GM18508 (cell line): Measurements from ENCODE around the gene GPM6B.

ENCODE experiments used
- ATAC-seq: cut with Tn5 transposase; IDR thresholded peaks from one replicate; pipeline ENCODE4 v1.9.1; 2021; ENCODE audit warnings: moderate number of reproducible peaks; ENCODE audit not compliant: insufficient read depth, unreplicated experiment

Gene GPM6B

DNA sequence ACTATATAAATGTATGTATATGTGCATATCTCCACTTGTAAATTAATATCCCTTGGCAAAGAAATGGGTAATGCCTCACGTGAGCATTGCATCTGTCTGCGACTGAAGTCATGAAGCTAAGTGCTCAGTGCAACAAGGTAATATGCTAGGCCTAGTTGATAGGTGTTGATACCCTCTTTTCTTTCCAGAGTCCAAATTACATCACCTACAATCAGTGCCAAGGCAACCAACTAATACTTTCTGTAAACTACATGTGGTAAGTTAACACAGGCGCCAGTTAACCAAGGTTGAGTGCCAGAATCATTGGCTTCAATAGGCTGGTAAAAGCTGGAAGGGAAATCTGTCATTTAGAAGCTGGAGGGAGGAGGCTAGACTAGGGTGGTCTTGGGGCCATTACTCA lies 41.1 kb downstream of the GPM6B start:
- no peak for ATAC-seq

GRCh38 chrX:13774696-13775095 lies 42.2 kb downstream of the GPM6B start:
- no peak for ATAC-seq

GRCh38 chrX:13770013-13770535 lies 46.8 kb downstream of the GPM6B start:
- ATAC-seq = no peak

GRCh38 chrX:13768939-13769338 lies 48.0 kb downstream of the GPM6B start:
- no peak for ATAC-seq

DNA sequence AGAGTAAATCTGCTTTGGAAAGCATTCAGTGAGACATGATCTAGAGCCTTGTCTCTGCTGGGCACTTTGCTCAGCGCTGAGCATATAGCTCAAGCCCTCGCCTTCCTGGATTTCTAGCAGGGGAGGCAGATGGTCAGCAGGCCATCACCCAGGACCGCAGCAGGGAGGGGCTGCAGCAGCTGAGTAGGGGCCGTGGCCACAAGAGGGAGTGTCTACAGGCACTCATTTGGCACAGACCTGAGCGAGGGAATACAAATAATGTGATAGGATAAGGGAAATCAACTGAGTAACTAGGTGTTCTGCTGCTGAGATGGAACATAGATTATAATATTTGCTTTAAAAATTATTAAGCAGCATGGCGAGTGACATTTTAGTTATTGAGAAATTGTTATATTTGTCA lies 52.1 kb downstream of the GPM6B start:
- no peak for ATAC-seq

DNA sequence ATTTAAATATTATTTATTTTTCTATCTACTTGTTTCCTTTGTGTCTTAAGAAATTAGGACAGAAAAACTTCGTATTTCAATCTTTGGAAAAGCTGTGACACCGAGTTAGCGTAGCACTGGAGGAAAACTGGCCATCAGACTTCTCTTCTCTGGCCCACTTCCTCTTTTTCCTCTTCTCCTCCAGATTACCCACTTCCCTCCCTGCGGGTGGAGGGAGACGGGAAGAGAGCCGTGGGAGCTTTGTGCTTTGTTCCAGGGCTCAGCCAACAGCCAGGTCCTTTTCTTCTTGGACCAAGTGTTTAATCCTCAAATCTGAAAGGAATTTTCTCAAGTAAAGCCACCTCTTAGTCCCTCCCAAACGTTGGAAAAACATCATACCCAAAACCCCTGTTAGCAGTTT lies 52.6 kb downstream of the GPM6B start:
- ATAC-seq = no peak

DNA sequence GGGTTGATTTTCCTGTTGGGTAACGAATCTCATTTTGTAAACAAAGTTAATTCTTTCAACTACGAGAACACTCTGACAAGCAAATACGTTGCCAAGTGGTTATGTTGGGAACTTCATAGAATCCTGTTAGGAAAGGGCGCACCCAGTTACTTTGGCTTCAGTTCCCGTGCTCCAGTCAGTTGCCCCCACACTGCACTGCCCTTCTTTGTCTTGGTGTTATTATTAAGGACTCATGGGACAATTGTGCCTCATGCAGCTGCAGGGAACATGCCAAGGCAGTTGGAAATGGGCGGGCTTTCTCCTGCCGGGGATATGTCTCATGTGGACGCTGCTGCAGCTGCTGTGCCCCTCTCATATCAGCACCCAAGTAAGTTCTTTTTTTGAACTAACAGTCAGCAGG lies 53.4 kb downstream of the GPM6B start:
- no peak for ATAC-seq

- ATAC-seq = no peak
Observed at GRCh38 chrX:13761606-13762414, 55.1 kb downstream of the GPM6B start.

GRCh38 chrX:13760426-13760825 lies 56.5 kb downstream of the GPM6B start:
- ATAC-seq = no peak

DNA sequence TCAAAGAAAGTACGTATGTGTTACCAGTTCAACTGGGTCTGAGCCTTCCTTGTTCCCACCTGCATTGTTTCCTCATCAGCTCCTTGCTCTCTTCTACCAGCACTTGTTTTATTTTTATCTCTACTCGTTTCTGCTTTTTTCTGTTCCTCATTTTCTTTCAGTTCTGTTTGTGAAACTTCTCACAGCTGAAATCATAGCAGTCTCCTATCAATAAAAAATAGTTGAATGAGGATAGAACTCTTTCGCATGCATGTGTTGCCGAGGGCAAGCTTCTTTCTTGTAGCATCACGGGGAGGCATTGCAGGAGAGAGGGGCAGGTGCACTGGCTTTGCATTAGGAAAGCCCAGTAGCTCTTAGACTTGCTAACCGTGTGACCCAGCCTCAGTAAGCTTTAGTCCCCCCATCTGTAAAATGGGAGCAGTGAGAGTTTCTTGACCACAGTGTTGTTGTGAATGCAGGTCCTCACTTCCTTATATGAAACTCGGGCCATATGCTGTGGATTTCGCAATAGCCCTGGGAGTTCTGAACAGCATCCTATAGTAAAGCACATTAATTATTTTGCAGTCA lies 57.7 kb downstream of the GPM6B start:
- ATAC-seq = peak; percentile 53

- no peak for ATAC-seq
Observed at GRCh38 chrX:13756381-13756780, 60.5 kb downstream of the GPM6B start.

DNA sequence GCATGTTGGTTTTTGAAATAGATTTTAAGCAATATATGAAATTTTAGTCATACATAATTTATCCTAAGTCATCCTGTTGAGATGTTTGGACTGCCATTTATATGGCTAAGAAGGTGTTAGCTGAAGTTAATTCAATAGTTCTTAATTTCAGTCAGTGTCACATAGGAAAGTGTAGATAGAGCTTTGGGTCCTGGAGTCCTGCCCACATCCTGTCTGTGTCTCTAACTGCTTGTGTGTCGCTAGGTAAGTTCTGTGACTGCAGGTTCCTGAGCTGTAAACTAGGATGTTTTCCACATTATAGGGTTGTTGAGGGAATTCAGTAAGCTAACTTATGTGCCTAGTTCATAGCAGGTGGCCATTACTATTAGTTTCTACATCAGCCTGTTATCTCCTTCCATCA lies 61.6 kb downstream of the GPM6B start:
- no peak for ATAC-seq

DNA sequence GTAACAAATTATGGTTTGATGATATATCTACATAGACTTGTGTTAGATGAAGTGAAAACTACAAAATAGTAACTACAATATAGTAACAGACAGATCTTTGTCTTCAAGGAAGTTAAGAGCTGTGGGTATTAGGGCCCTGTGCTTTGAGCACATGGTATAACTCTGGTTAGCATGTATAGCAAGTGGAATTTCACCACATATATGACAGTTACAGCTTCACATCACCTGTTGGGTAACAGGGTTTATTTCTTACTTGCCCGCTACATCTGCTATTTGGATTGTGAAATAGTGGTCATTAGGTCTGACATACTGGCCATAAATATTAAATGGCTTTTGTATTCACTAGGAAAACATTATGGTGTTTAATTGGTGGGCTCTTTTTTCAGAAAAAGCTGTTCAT lies 62.1 kb downstream of the GPM6B start:
- ATAC-seq = no peak

- no peak for ATAC-seq
Observed at GRCh38 chrX:13752646-13753045, 64.2 kb downstream of the GPM6B start.

GRCh38 chrX:13752141-13752540 lies 64.8 kb downstream of the GPM6B start:
- ATAC-seq = no peak

DNA sequence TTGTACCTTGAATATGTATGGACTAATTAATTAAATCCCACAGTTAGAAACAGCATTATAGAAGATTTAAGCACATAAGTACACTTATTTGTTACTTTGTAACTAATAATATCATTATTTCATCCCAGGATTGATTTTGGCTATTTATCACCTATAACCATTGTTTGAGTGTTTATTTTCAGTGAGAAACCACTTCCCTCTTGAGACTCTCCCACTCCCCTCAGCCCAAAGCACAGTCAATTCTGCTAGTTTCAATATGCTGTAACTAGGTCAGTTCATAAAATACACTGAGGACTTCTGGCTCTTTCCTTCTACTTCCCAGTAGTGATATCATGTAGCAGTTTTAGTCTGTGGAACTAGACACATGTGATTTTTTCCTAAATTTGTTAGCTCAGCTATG lies 66.1 kb downstream of the GPM6B start:
- ATAC-seq = no peak

DNA sequence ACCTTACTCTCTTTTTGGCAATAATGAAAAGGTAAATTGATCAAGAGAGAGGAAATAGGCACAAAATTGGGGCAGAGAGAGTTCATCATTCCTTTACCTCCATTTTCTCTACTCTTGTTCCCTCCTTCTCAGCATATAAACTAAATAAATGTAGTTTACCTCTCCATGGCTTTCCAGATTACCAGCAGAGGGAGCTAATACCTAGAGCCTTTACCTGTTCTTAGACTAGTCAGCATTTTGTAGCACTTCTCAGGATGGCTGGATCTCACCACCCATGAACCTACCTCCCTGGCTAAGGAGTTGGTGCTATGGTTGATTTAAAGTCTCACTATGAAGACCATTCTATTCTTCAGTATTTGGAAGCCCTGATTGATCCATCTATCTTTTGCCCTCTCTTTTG lies 66.7 kb downstream of the GPM6B start:
- ATAC-seq = no peak

GRCh38 chrX:13748486-13748885 lies 68.4 kb downstream of the GPM6B start:
- ATAC-seq = no peak

DNA sequence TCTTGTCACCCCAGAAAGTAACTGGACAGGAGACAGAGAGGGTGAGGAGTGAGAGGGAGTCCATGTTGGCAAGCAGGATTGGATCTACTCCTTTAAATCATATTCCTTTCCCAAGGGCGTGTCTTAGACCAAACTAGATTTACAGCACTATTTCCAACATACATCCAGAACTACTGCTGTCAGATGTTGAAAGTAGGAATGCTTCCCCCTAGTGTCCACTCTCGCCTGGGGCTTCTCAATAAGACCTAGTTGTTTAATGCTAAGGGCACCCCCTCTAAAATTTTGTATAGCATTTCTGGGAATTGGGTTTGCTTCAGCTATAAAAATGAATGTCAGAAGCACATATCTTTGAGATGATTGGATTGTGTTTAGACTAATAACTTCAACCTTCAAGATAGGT lies 69.1 kb downstream of the GPM6B start:
- ATAC-seq = no peak

DNA sequence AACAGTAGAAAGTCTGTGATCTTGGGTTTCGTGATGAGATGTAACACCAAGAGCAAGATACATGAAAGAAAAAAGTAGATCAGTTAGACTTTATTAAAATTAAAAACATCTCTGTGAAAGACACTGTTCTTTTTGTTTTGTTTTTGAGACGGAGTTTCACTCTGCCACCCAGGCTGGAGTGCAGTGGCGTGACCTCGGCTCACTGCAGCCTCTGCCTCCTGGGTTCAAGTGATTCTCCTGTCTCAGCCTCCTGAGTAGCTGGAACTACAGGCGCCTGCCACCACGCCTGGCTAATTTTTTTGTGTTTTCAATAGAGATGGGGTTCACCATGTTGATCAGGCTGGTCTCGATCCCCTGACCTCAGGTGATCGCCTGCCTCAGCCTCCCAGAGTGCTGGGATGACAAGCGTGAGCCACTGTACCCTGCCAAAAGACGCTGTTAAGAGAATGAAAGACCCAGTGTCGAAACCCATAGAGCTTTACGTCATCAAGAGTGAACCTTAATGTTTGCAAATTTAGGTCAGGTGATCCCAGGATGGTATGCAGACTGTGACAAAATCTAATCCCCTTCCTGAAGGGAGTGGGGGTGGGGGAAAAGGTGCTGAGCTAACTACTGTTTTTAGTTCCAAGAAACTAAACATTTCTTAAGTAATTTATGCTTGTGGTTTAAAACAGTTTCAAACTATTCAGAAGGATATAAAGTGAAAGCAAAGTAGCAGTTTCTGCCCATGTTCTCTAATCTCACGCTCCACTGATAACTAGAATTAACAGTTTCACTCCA lies 74.3 kb downstream of the GPM6B start:
- peak; percentile 92 for ATAC-seq

GRCh38 chrX:13741695-13742094 lies 75.2 kb downstream of the GPM6B start:
- ATAC-seq = no peak
